ENCODE results near the gene WWC2.
"Not testable (repeated sequence)": the region's sequence is repeated elsewhere in the genome, so short reads cannot be mapped to it uniquely, and the experiment has no call there.

WWC2 gene

DNA sequence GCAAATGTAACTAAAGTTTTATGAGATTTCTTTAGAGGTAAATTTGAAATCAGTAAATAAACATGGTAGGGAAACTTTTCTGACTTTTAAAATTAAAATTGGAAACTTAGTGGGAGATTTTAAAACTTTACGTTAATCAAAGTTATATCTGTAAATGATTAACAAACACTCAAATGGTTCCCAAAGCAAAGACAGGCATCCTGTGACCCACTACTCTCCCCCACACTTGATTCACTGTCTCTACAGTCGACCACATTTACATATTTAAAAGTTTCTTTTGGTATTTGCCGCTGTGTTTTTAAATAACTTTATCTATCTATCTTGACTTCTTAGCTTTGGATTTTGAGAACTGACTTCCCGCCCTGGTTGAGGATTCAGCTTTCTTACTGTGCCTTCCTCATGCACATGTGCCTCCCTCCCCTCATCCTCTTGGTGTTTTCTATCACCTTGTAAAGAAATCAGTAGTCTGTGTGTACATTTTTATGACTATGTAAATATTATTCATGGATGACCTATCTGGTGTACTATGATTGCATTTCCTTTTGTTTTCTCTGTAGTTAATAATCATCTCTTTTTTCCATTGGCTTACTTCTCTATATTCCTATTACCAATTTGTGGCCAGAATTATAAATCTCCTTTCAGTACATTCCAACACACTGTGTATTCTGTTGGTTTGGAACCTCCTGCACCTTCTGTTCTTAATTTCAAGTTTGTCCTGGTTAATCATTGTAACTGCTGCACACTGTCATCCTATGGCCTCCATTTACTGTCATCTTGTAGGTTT is 72.6 kb downstream of the WWC2 start:
- no peak for DNase-seq

DNA sequence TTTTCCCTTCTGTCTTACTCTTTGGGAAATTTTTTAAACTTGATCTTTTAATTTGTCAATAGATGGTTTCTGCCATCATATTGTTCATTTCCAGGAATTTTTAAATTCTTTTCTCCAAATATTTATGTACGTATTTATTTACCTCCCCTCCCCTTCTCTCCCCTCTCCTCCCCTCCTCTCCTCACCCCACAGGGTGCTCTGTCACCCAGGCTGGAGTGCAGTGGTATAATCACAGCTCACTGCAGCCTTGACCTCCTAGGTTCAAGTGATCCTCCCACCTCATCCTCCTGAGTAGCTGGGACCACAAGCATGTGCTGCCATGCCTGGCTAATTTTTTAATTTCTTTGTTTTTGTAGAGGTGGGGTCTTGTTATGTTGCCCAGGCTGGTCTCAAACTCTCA is 73.8 kb downstream of the WWC2 start:
- no peak for DNase-seq

- DNase-seq, result no peak
Observed at GRCh38 chr4:183173580-183174526, 74.8 kb downstream of the WWC2 start.

GRCh38 chr4:183175631-183176232 is 76.7 kb downstream of the WWC2 start:
- no peak for DNase-seq

DNA sequence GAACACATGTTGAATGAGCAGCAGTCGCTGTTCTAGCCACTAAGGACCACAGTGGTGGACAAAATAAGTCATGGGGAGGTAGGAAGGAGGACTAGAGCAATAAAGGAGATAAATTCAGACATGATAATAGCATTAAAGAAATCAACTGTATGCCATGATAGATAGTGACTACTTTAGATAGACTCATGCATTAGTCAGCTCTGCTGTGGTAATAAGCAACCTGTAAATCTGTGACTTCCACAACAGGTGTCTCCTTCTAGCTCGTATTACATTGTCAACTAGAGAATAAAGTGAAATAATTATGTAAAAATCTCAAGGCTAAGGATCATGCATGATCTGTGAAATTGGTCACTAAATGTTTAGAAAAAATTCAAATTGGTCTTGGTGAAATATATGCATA is 77.9 kb downstream of the WWC2 start:
- DNase-seq, result no peak

- DNase-seq, result no peak
Observed at GRCh38 chr4:183178201-183178600, 79.1 kb downstream of the WWC2 start.

DNA sequence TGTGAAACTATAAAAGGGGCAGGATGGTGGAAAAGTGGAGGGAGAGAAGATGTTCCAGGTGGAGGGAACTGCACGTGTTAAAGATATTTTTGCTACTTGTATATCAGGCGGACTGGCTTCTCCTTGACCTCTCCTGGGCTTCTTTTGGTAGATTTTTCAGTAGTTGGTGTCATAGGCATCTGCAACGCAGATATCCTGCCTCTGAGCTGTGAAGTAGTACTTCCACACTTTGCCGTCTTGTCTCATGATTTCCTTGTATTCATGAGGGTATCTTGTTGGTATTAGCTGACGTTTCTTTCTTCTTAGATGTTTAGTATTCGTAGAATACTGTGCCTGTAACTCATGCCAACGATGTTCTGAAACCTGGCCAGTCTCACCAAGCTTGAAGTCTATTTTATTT is 81.0 kb downstream of the WWC2 start:
- no peak for DNase-seq

GRCh38 chr4:183180621-183181020 is 81.6 kb downstream of the WWC2 start:
- no peak for DNase-seq

DNA sequence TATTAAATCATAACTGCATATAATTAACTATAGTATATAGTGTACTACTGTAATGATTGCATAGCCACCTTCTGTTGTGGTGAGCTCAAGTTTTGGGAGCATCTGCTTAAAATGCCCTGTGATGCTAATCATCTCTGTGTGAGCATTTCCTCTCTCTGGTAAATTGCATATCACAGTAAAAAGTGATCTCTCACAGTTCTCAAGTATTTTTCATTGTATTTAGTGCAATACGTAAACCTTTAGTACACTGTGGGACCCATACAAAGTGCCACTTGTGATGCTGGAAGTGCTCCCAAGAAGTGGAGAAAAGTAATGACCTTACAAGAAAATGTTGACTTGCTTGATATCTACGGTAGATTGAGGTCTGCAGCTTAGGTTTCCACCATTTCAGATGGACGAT is 82.0 kb downstream of the WWC2 start:
- no peak for DNase-seq

DNA sequence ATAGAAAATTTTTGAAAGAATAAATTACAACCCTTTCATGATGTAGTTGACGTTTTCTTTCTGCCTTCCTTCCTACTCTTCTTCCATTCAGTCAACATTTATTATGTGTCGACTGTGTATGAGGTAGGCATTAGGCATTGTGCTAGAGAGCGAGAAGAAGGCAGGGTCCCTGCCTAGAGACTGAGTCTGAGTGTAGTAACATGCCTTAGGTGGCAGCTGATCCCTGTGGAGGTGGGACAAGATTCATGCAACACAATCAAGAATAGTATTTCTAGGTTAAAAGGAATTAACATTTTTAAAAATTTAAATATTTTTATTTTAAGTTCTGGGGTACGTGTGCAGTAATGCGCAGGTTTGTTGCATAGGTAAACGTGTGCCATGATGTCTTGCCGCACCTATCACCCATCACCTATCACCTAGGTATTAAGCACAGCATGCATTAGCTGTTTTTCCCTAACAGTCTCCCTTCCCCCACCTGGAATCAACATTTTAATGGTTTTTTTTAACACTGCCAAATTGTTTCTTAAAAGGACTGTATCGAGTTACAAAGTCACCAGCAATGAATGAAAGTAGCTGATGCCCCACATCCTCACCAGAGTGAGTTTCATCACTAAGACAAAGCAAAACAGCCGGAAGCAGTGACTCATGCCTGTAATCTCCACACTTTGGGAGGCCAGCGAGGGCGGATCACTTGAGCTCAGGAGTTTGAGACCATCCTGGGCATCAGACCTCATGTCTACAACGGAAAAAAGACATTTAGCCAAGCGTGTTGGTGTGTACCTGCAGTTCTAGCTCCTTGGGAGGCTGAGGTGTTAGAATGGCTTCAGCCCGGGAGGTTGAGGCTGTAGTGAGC is 84.0 kb downstream of the WWC2 start:
- DNase-seq, result peak in 3 of 56 donors; percentile 2 to 8 (median 6)

DNA sequence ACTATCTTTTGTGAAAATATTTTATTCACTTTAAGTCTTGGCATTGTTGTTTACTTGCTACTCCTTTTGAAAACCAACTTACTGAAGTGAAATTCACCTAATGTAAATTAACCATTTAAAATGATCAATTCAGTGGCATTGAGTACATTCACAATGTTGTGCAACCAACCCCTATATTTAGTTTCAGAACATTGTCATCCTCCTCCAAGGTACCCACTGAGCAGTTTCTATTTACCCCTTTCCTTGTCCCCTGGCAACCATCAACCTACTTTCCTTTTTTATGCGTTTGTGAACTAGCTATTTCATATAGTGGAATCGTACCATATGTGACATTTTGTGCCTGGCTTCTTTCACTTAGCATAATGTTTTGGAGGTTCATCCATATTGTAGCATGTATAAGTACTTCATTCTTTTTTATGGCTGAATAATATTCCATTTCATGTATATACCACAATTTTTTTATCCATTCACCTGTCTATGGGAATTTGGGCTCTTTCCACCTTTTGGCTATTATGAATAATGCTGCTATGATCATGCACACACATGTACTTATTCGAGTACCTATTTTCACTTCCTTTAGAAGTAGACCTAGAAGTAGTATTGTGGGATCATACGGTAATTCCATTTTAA is 85.0 kb downstream of the WWC2 start:
- DNase-seq, result no peak

DNA sequence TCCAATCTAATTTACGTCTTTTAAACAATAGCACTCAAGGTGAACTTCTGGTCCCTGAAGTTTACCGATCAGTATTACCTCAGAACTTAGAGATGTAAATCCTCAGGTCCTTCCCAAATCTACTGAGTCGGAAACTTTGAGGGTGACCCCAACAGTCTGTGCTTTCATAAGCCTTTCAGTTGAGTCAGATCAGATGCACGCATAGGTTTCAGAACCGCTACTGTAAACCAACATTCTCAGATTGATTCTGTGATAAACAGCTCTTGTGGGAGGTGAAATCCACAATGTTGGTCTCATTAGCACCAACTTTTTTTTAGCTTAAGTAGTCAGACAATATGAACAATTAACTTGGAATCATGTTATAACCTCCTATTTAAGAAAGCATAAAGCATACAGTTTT is 86.0 kb downstream of the WWC2 start:
- DNase-seq, result no peak

GRCh38 chr4:183185559-183185958 is 86.5 kb downstream of the WWC2 start:
- DNase-seq, result no peak

GRCh38 chr4:183186813-183187212 is 87.8 kb downstream of the WWC2 start:
- no peak for DNase-seq

GRCh38 chr4:183190900-183191527 is 92.0 kb downstream of the WWC2 start:
- DNase-seq, result no peak

DNA sequence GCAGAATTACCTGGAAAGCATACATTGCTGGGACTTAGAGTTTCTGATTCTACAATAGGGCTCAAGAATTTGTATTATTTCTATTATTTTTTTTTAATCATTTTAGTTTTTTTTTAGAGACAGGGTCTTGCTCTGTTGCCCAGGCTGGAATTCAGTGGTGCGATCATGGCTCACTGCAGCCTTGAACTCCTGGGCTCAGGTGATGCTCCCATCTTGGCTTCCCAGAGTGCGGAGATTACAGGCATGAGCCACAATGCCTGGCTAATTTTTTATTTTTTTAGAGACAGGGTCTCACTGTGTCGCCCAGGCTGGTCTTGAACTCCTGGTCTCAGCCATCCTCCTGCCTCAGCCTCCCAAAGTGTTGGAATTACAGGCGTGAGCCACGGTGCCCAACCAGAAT is 92.6 kb downstream of the WWC2 start:
- DNase-seq, result no peak

- DNase-seq, result no peak
Observed at GRCh38 chr4:183192571-183192970, 93.5 kb downstream of the WWC2 start.

GRCh38 chr4:183193730-183194338 is 94.8 kb downstream of the WWC2 start:
- not testable (repeated sequence) for DNase-seq

- DNase-seq, result no peak
Observed at GRCh38 chr4:183195534-183195933, 96.5 kb downstream of the WWC2 start.

GRCh38 chr4:183197140-183197539 is 98.1 kb downstream of the WWC2 start:
- DNase-seq, result no peak

All from amygdala (tissue), 56 donors.